ENCODE results near the gene ABCG1.

Gene ABCG1

DNA sequence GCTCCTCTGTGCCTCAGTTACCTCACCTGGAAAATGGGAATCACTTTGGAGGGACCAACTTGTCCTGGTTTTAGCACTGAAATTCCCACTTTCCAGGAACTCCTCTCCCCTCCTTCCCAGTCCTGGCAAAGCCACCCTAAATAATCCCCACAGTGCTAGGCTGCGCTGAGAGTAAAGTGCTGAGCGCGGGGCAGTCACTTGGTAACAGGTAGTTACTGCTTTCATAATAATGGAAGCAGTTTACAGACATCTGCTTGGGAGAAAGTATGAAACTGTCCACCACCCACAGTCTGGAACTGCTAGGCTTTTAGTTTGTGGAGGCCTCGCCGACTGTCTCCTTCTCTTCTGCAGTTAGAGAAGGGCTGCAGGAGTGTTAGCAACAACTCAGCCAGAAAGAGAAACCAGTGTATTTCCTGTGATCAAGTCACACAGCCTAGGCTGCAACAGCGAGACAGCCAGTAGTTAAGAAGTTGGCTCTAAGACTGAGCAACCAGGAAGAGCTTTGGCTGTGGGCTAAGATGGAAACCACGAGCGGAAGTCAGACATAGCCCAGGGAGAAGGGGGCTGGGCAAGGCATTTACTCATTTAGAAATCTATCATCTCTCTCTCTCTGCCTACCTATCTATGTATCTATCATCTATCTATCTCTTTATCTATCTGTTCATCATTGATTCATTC lies 30.8 kb upstream of the ABCG1 start:
- no peak for DNase-seq (ENCODE audit: insufficient read length, low spot score)
- no peak for TF ChIP-seq POLR2A (IDR thresholded peaks at IDR 0.05; ENCODE audit: low read depth, low read length)
- no peak for FAIRE-seq

DNA sequence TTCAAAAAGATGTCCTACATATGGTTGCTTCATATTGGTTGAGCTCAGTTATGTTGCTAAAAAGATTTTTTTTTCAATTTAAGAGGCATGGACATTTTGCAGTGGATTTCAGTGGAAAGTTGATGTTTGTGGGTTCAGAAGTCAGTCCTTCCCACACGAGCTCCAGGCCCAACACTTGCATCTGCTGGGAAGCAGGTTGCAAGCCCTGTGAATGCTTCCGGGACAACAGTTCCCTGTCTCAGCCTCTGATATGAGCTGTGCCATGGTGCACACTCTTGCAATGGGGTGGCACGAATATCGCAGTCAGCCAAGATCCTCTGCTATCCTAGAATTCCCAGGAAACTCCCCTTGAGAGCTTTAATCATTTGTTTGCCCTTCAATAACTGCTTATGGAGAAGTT lies 30.3 kb upstream of the ABCG1 start:
- DNase-seq (ENCODE audit: insufficient read length, low spot score) = no peak
- FAIRE-seq = no peak
- TF ChIP-seq POLR2A (IDR thresholded peaks at IDR 0.05; ENCODE audit: low read depth, low read length) = no peak

- no peak for FAIRE-seq
- TF ChIP-seq POLR2A (IDR thresholded peaks at IDR 0.05; ENCODE audit: low read depth, low read length) = no peak
- DNase-seq (ENCODE audit: insufficient read length, low spot score) = no peak
Observed at GRCh38 chr21:42189431-42189830, 29.5 kb upstream of the ABCG1 start.

DNA sequence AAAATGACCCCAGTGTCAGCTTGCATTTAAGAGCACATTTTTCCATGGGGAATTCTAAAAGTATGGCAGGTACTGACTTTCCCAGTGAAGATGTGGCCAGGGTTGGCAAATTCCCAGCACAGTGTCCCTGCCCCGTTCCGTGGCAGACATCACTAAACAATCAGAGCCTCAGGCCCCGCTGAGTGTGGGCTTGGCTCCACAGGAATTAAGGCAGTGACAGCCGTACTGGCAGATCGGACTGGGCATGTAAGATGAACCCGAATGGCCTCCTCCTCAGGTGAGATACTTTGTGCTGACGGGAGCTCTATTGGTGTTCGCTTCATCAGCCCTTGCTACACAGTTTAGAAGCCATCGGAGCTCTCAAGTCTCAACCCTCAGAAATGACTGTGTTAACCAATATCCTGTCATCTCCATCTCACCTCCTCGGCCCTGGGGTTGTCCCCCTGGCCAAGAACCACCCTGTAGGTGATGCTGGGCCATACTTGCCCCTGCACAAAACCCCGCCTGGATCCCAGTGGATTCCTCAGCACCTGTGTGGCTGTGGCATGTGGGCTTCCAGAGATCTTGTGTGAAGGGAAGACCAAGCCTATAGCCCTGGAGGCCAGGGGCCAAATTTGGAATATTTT lies 29.0 kb upstream of the ABCG1 start:
- no peak for DNase-seq (ENCODE audit: insufficient read length, low spot score)
- TF ChIP-seq POLR2A (IDR thresholded peaks at IDR 0.05; ENCODE audit: low read depth, low read length) = no peak
- FAIRE-seq = no peak

DNA sequence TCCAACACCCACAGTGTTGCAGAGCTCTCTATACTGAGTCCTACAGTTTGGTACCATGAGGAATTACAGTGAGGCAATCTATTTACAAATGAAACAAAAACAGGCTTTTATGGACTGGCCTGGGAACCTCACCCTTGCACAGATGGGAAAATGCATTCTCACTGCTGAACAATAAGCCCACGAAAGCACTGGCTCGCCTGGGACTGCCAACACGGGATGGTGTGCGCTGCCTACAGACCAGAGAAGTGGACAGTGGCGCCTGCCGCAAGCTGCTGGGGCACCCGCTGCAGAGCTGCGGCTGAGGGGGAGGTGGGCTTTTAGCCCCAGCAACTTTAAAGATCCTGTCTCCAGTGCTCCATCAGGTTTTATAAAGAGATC lies 28.5 kb upstream of the ABCG1 start:
- DNase-seq (ENCODE audit: insufficient read length, low spot score) (no peak), FAIRE-seq (no peak)
- TF ChIP-seq POLR2A (IDR thresholded peaks at IDR 0.05; ENCODE audit: low read depth, low read length) = no peak

DNA sequence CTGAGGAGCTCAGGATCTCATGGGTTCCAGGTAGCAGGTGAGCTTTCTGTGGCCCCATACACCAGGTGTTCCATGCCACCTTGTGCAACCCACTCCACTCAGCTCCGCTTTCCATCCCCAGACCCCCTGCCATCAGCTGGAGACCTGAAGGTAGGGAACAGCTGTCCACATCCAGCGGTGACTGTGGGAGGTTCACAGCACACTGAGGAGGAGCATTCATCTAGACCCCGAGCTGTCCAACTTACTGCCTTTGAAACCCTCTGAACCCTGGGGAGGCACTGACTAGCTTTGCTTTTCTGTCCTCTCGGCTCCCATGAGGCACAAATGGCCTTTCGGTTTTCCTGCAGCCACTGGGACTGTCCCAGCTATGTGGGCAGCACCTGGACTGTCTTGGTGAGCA lies 27.9 kb upstream of the ABCG1 start:
- no peak for DNase-seq (ENCODE audit: insufficient read length, low spot score)
- no peak for TF ChIP-seq POLR2A (IDR thresholded peaks at IDR 0.05; ENCODE audit: low read depth, low read length)
- FAIRE-seq = no peak

- no peak for FAIRE-seq
Observed at GRCh38 chr21:42191696-42192595, 27.0 kb upstream of the ABCG1 start.

DNA sequence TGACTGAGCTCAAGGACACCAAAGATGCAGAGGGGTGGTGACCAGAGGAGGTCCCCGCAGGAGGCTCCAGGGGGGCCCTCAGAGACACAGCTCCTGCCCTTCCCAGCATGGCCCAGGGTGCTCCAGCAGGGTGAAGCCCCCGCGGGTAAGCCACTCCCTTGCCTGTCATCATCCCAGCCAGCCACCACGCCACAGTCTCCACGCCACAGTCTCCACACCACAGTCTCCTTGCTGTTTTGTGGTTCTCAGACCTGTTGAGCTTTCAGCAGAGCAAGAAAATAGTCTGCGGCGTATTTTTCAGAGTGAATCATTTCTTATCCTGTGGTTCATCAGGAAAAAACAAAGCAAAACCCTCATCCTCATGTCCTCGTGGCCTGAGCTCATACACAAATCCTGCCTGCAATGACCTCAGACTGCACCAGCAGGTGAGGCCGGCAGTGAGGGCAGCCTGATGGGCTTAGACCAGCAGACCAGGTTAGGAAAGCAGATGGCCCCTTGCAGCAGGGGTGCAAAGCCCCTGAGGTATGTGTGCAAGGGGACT lies 25.7 kb upstream of the ABCG1 start:
- DNase-seq (ENCODE audit: insufficient read length, low spot score) = no peak
- no peak for TF ChIP-seq POLR2A (IDR thresholded peaks at IDR 0.05; ENCODE audit: low read depth, low read length)
- FAIRE-seq = no peak

More at GRCh38 chr21:42191696-42192595, 27.0 kb upstream of the ABCG1 start:
- no peak for TF ChIP-seq POLR2A (IDR thresholded peaks at IDR 0.05; ENCODE audit: low read depth, low read length)
- DNase-seq (ENCODE audit: insufficient read length, low spot score) = no peak

DNA sequence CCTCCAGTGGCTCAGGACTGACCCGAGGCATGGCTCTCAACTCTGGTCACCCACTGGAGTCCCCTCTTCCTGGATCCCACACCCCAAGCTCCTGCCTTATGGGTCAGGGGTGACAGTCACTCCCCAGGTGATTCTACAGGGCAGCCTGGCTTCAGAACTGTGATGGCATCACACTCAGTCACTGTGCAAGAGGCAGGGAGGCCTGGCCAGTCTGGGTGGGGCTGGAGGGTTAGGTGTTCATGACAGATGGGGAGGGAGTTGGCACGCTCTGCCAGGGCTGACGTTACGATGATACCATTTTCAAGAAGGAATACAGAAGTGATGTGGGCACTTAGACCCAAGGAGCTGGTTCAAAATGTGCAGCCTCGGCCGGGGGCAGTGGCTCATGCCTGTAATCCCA lies 25.2 kb upstream of the ABCG1 start:
- no peak for TF ChIP-seq POLR2A (IDR thresholded peaks at IDR 0.05; ENCODE audit: low read depth, low read length)

DNA sequence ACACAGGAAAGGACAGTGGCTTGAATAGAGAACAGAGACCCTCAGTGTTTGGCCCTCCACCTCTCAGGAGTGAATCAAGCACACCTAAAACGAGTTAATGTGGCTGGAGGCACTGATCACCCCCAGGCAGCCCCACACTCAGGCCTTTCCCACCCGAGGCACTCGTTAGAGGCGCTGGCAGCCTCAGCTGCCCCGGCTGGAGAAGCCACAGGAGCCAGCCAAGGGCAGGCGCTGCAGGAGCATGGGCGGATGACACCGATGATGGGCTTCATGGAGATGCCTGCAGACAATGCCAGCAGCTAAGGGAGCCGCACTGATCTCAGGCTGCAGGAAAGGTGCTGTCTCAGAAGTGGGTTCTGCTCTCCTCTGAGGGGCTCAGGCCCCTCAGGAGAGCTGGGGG lies 24.1 kb upstream of the ABCG1 start:
- no peak for FAIRE-seq
- TF ChIP-seq POLR2A (IDR thresholded peaks at IDR 0.05; ENCODE audit: low read depth, low read length) = no peak

More for the DNA sequence above, 25.2 kb upstream of the ABCG1 start:
- DNase-seq (ENCODE audit: insufficient read length, low spot score) (no peak), FAIRE-seq (no peak)

DNA sequence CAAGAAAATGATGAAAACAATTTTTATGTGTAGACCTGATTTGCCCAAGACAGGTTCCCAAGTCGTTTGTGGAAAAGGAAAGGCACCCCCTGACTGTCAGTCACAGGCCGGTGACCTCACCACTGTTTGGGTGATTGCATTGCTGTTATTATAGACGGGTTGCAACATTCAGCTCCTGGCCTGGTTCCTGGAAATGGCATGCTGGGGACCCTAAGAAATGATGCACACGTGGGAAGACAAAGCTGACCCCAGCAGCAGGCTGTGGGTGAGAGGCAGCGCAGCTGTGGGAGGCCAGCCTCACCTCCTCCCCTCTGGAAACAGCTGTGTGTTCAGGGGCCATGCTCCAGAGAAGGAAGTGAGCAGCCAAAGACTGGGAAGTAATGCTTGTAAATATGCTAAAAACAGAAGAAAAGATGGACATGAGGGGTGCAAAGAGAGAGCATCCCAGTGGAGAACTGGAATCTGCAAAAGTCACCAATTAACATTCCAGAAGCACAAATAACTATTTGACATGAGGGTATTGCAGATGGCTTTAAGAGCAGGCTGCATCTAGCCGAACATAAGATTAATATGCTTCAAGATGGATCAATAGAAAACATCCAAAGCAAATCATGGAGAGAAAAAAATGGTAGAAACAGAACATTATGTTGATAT lies 23.4 kb upstream of the ABCG1 start:
- DNase-seq (ENCODE audit: insufficient read length, low spot score) (no peak), FAIRE-seq (no peak)
- TF ChIP-seq POLR2A (IDR thresholded peaks at IDR 0.05; ENCODE audit: low read depth, low read length) = no peak

More for the DNA sequence above, 24.1 kb upstream of the ABCG1 start:
- no peak for DNase-seq (ENCODE audit: insufficient read length, low spot score)

- TF ChIP-seq POLR2A (IDR thresholded peaks at IDR 0.05; ENCODE audit: low read depth, low read length) = no peak
- no peak for FAIRE-seq
- no peak for DNase-seq (ENCODE audit: insufficient read length, low spot score)
Observed at GRCh38 chr21:42198929-42199867, 19.7 kb upstream of the ABCG1 start.

All from H54 (cell line).